ENCODE data around the gene SBK2. TPM values are rescaled to one million over a fixed set of nuclear protein-coding genes. Genes with fewer than 3 reads are reported as not detected.
A peak's percentile ranks its signal among the peaks of the same experiment; 100 is the strongest.

Gene SBK2
- total and polyA plus RNA-seq, 8 donors, result not detected

DNA sequence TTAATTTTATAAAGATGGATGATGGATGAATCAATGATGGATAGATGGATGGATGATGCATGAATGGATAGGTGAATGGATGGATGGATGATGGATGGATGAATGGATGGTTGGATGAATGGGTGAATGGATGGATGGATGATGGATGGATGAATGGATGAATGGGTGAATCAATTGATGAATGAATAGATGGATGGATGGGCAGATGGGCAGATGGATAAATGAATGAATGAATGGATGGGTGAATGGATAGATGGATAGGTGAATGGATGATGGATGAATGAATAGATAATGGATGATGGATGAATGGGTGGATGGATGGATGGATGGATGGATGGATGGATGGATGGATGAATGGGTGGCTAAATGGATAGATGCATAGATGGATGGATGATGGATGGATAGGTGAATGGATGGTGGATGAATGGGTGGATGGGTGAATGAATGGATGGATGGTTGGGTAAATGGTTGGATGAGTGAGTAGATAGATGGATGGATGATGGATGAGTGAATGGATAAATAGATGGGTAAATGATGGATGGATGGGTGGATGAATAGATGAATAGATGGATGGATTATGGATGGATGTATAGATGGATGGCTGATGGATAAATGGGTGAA is 30.9 kb upstream of the SBK2 start:
- intact Hi-C loops (cut with DNase I; ENCODE audit: low total_unique reads), result no loop called here
- TF ChIP-seq CTCF (IDR thresholded peaks at IDR 0.05), result no peak
- TF ChIP-seq POLR2A (IDR thresholded peaks at IDR 0.05), result no peak
- no peak for TF ChIP-seq POLR2AphosphoS5 (IDR thresholded peaks at IDR 0.05)
- no peak for TF ChIP-seq EP300 (IDR thresholded peaks at IDR 0.05)
- Histone ChIP-seq H3K27me3 (peaks cover 0 to 15% (median 3%) of the 10 kb centered on the region in 3 donors), H3K27ac (no peak overlapping the region), H3K9me3 (no peaks in the 10 kb centered on the region), H3K4me1 (peaks cover 4 to 20% (median 10%) of the 10 kb centered on the region in 4 donors), H3K4me3 (no peak overlapping the region), H3K36me3 (no peaks in the 10 kb centered on the region)
- no peak for DNase-seq

- Histone ChIP-seq H3K27me3 (peaks cover 0 to 15% (median 3%) of the 10 kb centered on the region in 3 donors), H3K36me3 (no peaks in the 10 kb centered on the region), H3K4me3 (no peak overlapping the region), H3K27ac (peak overlapping the region in 2 of 5 donors; percentile 29 to 32), H3K9me3 (no peaks in the 10 kb centered on the region), H3K4me1 (peaks cover 4 to 26% (median 10%) of the 10 kb centered on the region in 4 donors)
- DNase-seq, result no peak
- intact Hi-C loops (cut with DNase I; ENCODE audit: low total_unique reads), result no loop called here
- TF ChIP-seq POLR2AphosphoS5 (IDR thresholded peaks at IDR 0.05), result no peak
- no peak for TF ChIP-seq POLR2A (IDR thresholded peaks at IDR 0.05)
- no peak for TF ChIP-seq CTCF (IDR thresholded peaks at IDR 0.05)
- no peak for TF ChIP-seq EP300 (IDR thresholded peaks at IDR 0.05)
- 43 to 50% (median 49%) methylated on average over 9 of the region's 9 CpGs for WGBS, 5 donors
Measured at GRCh38 chr19:55566823-55567222, 29.9 kb upstream of the SBK2 start.

DNA sequence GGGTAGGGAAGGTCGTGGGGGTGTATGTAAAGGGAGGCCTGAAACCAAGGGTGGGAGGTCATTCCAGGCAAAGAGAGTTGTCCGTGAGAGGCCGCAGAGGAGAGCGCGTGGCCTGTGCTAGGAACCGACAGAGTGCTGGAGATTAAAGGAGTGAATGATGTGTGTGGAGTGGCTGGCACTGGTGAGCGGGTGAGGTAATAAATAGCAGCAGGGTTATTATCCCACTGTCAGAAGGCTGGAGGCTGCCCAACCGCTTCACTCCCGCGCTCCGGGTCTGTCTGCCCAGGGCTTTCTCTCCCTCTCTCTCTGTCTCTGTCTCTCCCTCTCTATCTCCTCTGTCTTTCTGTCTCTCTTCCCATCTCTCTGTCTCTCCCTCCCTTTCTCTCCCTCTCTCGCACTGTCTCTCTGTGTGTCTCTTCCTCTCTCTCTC is 26.3 kb upstream of the SBK2 start:
- H3K27ac ChIP-seq, result peak overlapping the region; percentile 83 to 97 (median 86)
- WGBS, 5 donors, result 17 to 38% (median 20%) methylated on average over 12 of the region's 12 CpGs
- H3K27me3 ChIP-seq, result peaks cover 0 to 15% (median 3%) of the 10 kb centered on the region in 3 donors
- intact Hi-C loops (cut with DNase I; ENCODE audit: low total_unique reads), result no loop called here
- H3K4me3 ChIP-seq, result no peak overlapping the region
- TF ChIP-seq POLR2AphosphoS5 (IDR thresholded peaks at IDR 0.05), result peak in 2 of 3 donors; percentile 72 to 76
- peak in 2 of 4 donors; percentile 52 to 71 for TF ChIP-seq POLR2A (IDR thresholded peaks at IDR 0.05)
- no peak for TF ChIP-seq CTCF (IDR thresholded peaks at IDR 0.05)
- H3K36me3 ChIP-seq, result no peaks in the 10 kb centered on the region
- peak; percentile 87 to 88 for DNase-seq
- peaks cover 4 to 26% (median 10%) of the 10 kb centered on the region in 4 donors for H3K4me1 ChIP-seq
- peaks cover 0 to 6% (median 0%) of the 10 kb centered on the region in 4 donors for H3K9me3 ChIP-seq

DNA sequence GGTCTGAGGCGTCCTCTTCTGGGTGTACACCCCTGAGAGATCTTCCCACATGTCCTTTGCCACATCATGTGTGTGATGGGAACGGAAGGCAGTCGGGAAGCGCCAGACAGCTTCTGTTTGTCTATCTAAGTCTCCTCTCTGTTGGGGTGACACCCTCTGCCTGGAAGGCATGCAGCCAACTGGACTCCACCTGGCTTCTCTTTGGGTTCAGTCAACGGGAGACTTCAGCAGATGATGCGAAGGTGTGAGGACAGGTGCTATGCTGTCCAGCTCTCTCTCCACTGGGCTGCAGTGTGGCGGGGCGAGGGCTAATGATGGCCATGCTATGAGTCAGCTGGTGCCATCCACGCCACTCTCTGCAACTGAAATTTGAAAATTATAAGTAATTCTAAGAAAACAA is 22.8 kb upstream of the SBK2 start:
- TF ChIP-seq POLR2A (IDR thresholded peaks at IDR 0.05) (no peak), EP300 (IDR thresholded peaks at IDR 0.05) (no peak), CTCF (IDR thresholded peaks at IDR 0.05) (no peak), POLR2AphosphoS5 (IDR thresholded peaks at IDR 0.05) (no peak)
- Histone ChIP-seq H3K4me1 (peaks cover under 1 to 21% (median 14%) of the 10 kb centered on the region in 4 donors), H3K27ac (no peak overlapping the region), H3K36me3 (no peaks in the 10 kb centered on the region), H3K9me3 (peaks cover 0 to 6% (median 0%) of the 10 kb centered on the region in 4 donors), H3K4me3 (no peak overlapping the region), H3K27me3 (peaks cover 0 to 10% (median 3%) of the 10 kb centered on the region in 3 donors)
- DNase-seq, result no peak
- WGBS, 5 donors, result 73 to 83% (median 82%) methylated on average over 8 to 9 of the region's 9 CpGs
- intact Hi-C loops (cut with DNase I; ENCODE audit: low total_unique reads), result no loop called here
